Keratinocyte (primary cell): ENCODE data around the gene POLD3. TPM values are rescaled to one million over a fixed set of nuclear protein-coding genes. Genes with fewer than 3 reads are reported as not detected.

Experiments
- DNase-seq: peaks from one replicate; pipeline ENCODE4 v3.0.0-alpha.2; 2011; ENCODE audit warnings: low read depth, missing footprints, low spot score
- FAIRE-seq: peaks from 2 replicates; lab custom pipeline; 2011; peaks lifted over from hg19 to GRCh38; lab: Jason Lieb, UNC
- H2AFZ ChIP-seq: 2 replicates; pipeline ENCODE4 v1.6.0; 2012; ENCODE audit warnings: low read length, control low read depth, inconsistent platforms; ENCODE audit not compliant: control insufficient read depth
- H3K27ac ChIP-seq: 2 replicates; pipeline ENCODE4 v1.5.1; 2011; ENCODE audit warnings: low read length; ENCODE audit not compliant: control insufficient read depth, insufficient read depth
- H3K27me3 ChIP-seq: 3 replicates; pipeline ENCODE4 v1.6.0; 2011; ENCODE audit warnings: low read length; ENCODE audit not compliant: control insufficient read depth, insufficient read depth; ENCODE audit errors: extremely low read depth
- H3K36me3 ChIP-seq, 2 experiments: 2 replicates in 1 of 2; 3 replicates in 1 of 2; pipeline ENCODE4 v1.5.1; 2011; ENCODE audit warnings: low read length in 2 of 2, mild to moderate bottlenecking in 1 of 2; ENCODE audit not compliant: control insufficient read depth in 2 of 2, insufficient read depth in 2 of 2; ENCODE audit errors: extremely low read depth in 1 of 2
- H3K4me1 ChIP-seq: 3 replicates; pipeline ENCODE4 v1.5.1; 2011; ENCODE audit warnings: low read length; ENCODE audit not compliant: control insufficient read depth, insufficient read depth; ENCODE audit errors: extremely low read depth
- H3K4me2 ChIP-seq: 3 replicates; pipeline ENCODE4 v1.6.0; 2011; ENCODE audit warnings: low read depth, low read length; ENCODE audit not compliant: control insufficient read depth, insufficient read depth; ENCODE audit errors: extremely low read depth
- H3K4me3 ChIP-seq, 3 experiments: fragments of 200-600 bp in 1 of 3; sonication (generic) in 1 of 3; 2 replicates in 2 of 3; 3 replicates in 1 of 3; pipeline ENCODE4 v1.5.1; 2011 to 2016; ENCODE audit warnings: low read length in 3 of 3, mild to moderate bottlenecking in 3 of 3, control low read depth in 2 of 3, inconsistent platforms in 1 of 3, low read depth in 1 of 3, mixed read lengths in 1 of 3, mixed run types in 1 of 3, moderate library complexity in 1 of 3; ENCODE audit not compliant: control insufficient read depth in 2 of 3, insufficient read depth in 2 of 3; ENCODE audit errors: extremely low read depth in 1 of 3
- H3K79me2 ChIP-seq: 2 replicates; pipeline ENCODE4 v1.6.0; 2012; ENCODE audit warnings: low read length; ENCODE audit not compliant: control insufficient read depth, insufficient read depth
- H3K9ac ChIP-seq: 3 replicates; pipeline ENCODE4 v1.6.0; 2011; ENCODE audit warnings: low read length; ENCODE audit not compliant: control insufficient read depth, insufficient read depth; ENCODE audit errors: extremely low read depth
- H3K9me1 ChIP-seq: 3 replicates; pipeline ENCODE4 v1.6.0; 2011; ENCODE audit warnings: low read length; ENCODE audit not compliant: control insufficient read depth, insufficient read depth; ENCODE audit errors: extremely low read depth
- H3K9me3 ChIP-seq: 2 replicates; pipeline ENCODE4 v1.5.1; 2012; ENCODE audit warnings: low read depth, low read length; ENCODE audit not compliant: control insufficient read depth
- H4K20me1 ChIP-seq: 3 replicates; pipeline ENCODE4 v1.6.0; 2011; ENCODE audit warnings: low read length; ENCODE audit not compliant: control insufficient read depth, insufficient read depth; ENCODE audit errors: extremely low read depth
- CTCF ChIP-seq, 3 experiments: IDR thresholded peaks in 1 of 3; conservative IDR thresholded peaks in 1 of 3; optimal IDR thresholded peaks in 1 of 3; 2 replicates in 2 of 3; 3 replicates in 1 of 3; pipeline versions ENCODE3 to v1.5.1; 2011; ENCODE audit warnings: low read length in 3 of 3, mild to moderate bottlenecking in 3 of 3, moderate library complexity in 2 of 3, control low read depth in 1 of 3, inconsistent platforms in 1 of 3; ENCODE audit not compliant: insufficient read depth in 2 of 3; ENCODE audit errors: extremely low read depth in 1 of 3
- EZH2 ChIP-seq: IDR thresholded peaks from one replicate; pipeline ENCODE4 v1.6.1; 2012; ENCODE audit warnings: inconsistent platforms, mild to moderate bottlenecking, low read length, moderate library complexity
- dilution Hi-C: fragments of 300-500 bp; cut with MboI; formaldehyde crosslinking; loops from one replicate; pipeline ENCODE4 v1.7.0; 2020; ENCODE audit warnings: low sequenced_read_pairs; ENCODE audit not compliant: extremely low pct_ligation_motif_present
- polyA plus RNA-seq, 5 experiments: library from polyadenylated mRNA; depleted of rRNA in 3 of 5; stranded (reverse) in 3 of 5; stranded (forward) in 1 of 5; unstranded in 1 of 5; fragments of >200 nt; gene quantifications; 1 replicate in 1 of 5; 2 replicates in 3 of 5; 3 replicates in 1 of 5; pipeline versions ENCODE4 v1.2.1 to v1.2.3, GENCODE V29; 2011 to 2012; ENCODE audit warnings: missing spikeins in 2 of 5, low read depth in 1 of 5, low replicate concordance in 1 of 5

Gene POLD3
- polyA plus RNA-seq, 1 donor (not counting 4 experiments of a cell fraction or from before 2014, with no cell fraction given), result 16.7 TPM

DNA sequence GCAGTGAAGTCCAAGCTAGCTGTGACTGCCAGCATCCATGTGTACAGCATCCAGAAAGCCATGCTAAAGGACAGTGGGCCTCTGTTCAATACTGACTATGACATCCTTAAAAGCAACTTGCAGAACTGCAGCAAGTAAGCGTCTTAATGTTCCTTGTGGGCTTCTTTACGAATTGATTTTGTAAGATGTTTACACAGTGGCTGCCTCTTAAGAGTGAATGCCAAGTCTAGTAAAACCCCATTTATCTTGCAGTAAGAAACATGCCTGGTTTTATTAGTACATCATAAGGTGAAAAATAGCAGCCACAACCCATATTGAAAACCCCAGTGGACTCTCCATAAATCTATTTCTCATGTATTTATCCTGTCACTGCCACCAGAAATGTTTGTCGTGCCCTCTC is 20.5 kb downstream of the POLD3 start:
- no peak overlapping the region for H3K4me3 ChIP-seq
- H4K20me1 ChIP-seq, result no peaks in the 10 kb centered on the region
- H3K4me1 ChIP-seq, result no peaks in the 10 kb centered on the region
- H3K9ac ChIP-seq, result no peak overlapping the region
- H3K9me1 ChIP-seq, result no peaks in the 10 kb centered on the region
- H3K4me2 ChIP-seq, result no peak overlapping the region
- DNase-seq (no peak), FAIRE-seq (no peak)
- no peak overlapping the region for H3K27ac ChIP-seq
- no peak overlapping the region for H2AFZ ChIP-seq
- no peaks in the 10 kb centered on the region for H3K27me3 ChIP-seq
- no peaks in the 10 kb centered on the region for H3K9me3 ChIP-seq
- no peaks in the 10 kb centered on the region for H3K79me2 ChIP-seq
- dilution Hi-C loops, result no loop called here
- H3K36me3 ChIP-seq, result peaks cover 1 to 2% of the 10 kb centered on the region in 2 experiments
- TF ChIP-seq EZH2 (no peak), CTCF (optimal IDR thresholded peaks at IDR 0.05 in 1 of 3, IDR thresholded peaks at IDR 0.05 in 1 of 3, conservative IDR thresholded peaks at IDR 0.05 in 1 of 3; ENCODE audit: extremely low read depth in 1 of 3, insufficient read depth in 2 of 3, low read length in 3 of 3) (no peak)

GRCh38 chr11:74615311-74615710 is 22.9 kb downstream of the POLD3 start:
- no peak overlapping the region for H3K4me3 ChIP-seq
- H3K4me2 ChIP-seq, result no peak overlapping the region
- no peak overlapping the region for H2AFZ ChIP-seq
- H3K36me3 ChIP-seq, result peaks cover 1 to 7% of the 10 kb centered on the region in 2 experiments
- H3K9ac ChIP-seq, result no peak overlapping the region
- H4K20me1 ChIP-seq, result no peaks in the 10 kb centered on the region
- no peak for DNase-seq
- H3K27ac ChIP-seq, result no peak overlapping the region
- dilution Hi-C loops, result no loop called here
- no peaks in the 10 kb centered on the region for H3K27me3 ChIP-seq
- H3K9me1 ChIP-seq, result no peaks in the 10 kb centered on the region
- TF ChIP-seq EZH2, result no peak
- no peak for TF ChIP-seq CTCF (optimal IDR thresholded peaks at IDR 0.05 in 1 of 3, IDR thresholded peaks at IDR 0.05 in 1 of 3, conservative IDR thresholded peaks at IDR 0.05 in 1 of 3; ENCODE audit: extremely low read depth in 1 of 3, insufficient read depth in 2 of 3, low read length in 3 of 3)
- H3K79me2 ChIP-seq, result no peaks in the 10 kb centered on the region
- H3K9me3 ChIP-seq, result no peaks in the 10 kb centered on the region
- no peaks in the 10 kb centered on the region for H3K4me1 ChIP-seq
- no peak for FAIRE-seq
